HG02852 (cell line): Measurements from ENCODE around the gene ZBTB7C.
"Not testable (repeated sequence)": the region's sequence is repeated elsewhere in the genome, so short reads cannot be mapped to it uniquely, and the experiment has no call there.

Experiments
- ATAC-seq: cut with Tn5 transposase; IDR thresholded peaks from one replicate; pipeline ENCODE4 v1.9.1; 2021; ENCODE audit warnings: mild to moderate bottlenecking, moderate library complexity; ENCODE audit not compliant: unreplicated experiment

ZBTB7C gene

GRCh38 chr18:48303883-48304282 lies 105.3 kb downstream of the ZBTB7C start:
- no peak for ATAC-seq

DNA sequence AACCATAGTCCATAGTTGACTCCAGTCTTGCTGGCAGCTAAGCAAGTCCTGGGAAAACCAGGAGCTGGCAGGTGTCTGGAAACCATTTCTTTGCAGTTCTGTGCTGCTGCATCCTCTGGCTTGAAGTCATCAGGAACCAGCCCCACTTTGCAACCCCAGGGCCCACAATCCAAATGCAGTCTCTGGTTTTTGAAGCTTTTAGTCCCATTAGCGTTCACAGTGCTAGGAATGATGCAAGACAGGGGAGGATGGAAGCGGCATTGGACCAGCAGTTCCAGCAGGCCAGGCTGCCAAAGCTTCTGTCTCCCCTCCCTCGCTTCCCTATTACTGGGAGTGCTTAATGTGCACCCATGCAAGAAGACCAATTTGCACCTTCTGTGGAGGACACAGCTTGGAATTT lies 106.4 kb downstream of the ZBTB7C start:
- ATAC-seq, result no peak

- no peak for ATAC-seq
Observed at GRCh38 chr18:48300463-48300961, 108.7 kb downstream of the ZBTB7C start.

- ATAC-seq, result no peak
Observed at GRCh38 chr18:48297139-48297538, 112.0 kb downstream of the ZBTB7C start.

DNA sequence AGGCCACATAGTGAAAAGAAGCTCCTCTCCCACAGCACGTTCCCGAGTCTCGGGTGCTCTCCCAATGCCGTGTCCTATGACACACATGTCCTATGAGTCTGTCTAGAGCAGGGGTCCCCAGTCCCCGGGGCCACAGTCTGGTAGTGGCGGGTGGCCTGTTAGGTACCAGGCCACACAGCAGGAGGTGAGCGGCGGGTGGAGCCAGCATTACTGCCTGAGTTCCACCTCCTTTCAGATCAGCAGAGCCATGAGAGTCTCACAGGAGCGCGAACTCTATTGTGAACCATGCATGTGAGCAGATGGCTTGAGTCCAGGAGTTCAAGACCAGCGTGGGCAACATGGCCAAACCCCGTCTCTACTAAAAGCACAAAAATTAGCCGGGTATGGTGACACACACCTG lies 112.6 kb downstream of the ZBTB7C start:
- no peak for ATAC-seq

- ATAC-seq, result no peak
Observed at GRCh38 chr18:48295586-48296311, 113.4 kb downstream of the ZBTB7C start.

GRCh38 chr18:48294899-48295585 lies 114.1 kb downstream of the ZBTB7C start:
- no peak for ATAC-seq

DNA sequence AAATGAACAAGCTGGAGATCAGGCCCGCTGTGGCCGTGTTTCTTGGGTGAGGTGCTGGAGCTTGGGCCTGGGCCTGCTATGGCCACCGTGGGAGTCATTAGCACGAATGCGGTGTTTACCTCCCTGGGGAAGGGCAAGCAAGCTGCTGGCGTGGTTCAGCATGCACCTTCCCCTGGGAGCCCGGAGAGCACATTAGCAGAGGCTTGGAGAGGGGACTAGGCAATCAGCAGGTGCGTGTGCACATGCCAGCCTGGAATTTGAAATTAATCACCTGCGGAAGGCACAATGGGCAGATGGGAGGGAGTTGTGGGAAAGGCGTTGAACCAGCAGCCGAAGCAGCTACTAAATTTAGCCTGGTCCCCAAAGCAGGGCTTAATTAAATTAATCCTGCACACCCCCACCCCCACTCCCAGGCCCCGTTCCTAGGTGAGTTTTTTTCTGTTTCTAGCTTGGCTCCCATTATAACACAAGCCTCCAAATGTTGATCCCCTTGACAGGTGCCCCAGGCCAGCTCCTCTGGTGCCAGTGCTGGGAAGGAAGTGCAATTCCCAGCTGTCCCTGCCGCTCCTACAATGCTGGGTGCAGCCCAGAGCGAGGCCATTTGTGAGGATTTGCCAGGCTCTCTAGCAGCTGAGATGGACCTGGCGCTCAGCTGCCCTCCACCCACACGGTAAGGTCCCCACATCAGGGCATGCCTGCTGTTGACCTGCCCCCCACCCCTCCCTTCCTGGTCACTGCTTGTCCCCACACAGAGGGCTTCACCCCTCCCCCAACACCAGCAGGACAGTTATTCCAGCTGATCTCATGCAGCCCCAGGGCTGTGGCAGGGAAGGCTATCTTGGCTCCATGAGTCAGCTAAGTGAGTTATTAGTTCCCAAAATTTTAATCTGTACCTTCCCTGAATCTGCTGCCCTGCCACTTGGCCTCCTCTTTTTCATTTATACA lies 115.0 kb downstream of the ZBTB7C start:
- ATAC-seq, result no peak

- ATAC-seq, result no peak
Observed at GRCh38 chr18:48292782-48293424, 116.3 kb downstream of the ZBTB7C start.

DNA sequence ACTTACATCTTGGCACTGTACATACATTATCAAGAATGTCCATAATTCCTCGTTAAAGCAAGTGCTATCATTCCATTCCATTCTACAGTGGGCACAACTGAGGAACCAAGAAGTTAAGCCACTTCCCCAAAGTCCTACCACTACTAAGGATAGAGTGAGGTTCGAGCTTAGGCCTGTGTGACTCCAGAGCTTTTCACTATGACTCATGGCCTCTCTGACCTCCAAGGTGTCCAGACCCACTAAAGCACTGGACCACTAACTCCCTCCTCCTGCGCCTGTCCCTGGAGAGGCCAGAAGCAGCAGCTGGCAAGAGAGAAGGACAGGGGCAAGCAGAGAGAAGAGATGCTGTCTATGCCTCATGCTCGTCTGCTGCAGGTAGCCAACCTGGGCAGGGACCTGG lies 117.0 kb downstream of the ZBTB7C start:
- no peak for ATAC-seq

- no peak for ATAC-seq
Observed at GRCh38 chr18:48290162-48290926, 118.8 kb downstream of the ZBTB7C start.

DNA sequence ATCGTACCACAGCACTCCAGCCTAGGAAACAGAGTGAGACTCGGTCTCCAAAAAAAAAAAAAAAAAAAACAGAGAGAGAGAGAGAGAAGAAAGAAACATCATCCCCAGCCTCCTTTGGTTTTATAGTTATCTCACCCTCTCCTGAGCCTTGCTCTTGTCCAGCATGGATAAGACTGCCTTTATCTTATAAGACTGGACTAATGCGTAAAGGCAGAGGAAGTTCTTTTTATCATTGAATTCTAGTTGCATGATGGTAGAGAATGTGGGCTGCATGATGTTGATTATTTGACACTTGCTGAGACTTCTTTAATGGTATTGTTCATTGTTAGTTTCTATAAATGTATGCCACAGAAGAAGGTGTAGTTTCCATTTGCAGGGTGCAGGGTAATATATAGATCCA lies 124.4 kb downstream of the ZBTB7C start:
- no peak for ATAC-seq

- ATAC-seq, result not testable (repeated sequence)
Observed at GRCh38 chr18:48284011-48284410, 125.2 kb downstream of the ZBTB7C start.

- not testable (repeated sequence) for ATAC-seq
Observed at GRCh38 chr18:48281460-48281859, 127.7 kb downstream of the ZBTB7C start.

DNA sequence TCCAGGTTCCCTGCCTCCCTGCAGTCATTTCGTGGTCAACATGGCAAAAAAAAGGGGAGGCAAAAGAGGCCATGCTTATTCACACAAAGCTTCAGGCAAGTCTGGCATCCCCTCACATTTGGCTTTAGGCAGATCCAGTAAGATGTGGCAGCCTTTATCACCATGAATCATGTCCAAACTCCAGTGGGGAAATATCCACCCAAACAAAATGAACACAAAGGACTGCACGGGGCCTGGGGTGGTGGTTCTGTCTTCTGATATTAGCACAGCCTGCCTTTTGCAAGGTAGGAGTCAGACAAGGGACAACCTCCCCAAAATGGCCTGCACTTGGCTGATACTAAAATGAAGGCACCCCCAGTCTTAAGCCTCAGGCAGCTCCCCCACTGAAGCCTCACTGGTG lies 129.9 kb downstream of the ZBTB7C start:
- ATAC-seq, result no peak

DNA sequence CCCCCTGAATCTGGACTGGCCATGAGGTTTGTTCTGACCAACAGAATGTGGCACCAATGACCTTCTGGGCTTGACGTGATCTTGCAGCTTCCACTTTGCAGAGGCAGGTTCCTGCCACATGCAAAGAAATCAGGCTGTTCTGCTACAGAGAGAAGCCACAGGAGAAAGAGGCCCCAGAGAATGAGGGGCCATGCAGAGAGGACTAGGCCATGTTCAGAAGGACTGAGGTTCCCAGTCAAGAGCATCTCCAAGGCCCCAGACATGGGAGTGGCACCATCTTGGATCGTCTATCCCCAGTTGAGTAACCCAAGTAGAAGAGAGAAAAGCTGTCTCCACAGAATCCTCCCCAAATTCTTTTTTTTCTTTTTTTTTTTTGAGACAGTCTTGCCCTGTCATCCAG lies 131.1 kb downstream of the ZBTB7C start:
- no peak for ATAC-seq

- ATAC-seq, result no peak
Observed at GRCh38 chr18:48274301-48274700, 134.9 kb downstream of the ZBTB7C start.

DNA sequence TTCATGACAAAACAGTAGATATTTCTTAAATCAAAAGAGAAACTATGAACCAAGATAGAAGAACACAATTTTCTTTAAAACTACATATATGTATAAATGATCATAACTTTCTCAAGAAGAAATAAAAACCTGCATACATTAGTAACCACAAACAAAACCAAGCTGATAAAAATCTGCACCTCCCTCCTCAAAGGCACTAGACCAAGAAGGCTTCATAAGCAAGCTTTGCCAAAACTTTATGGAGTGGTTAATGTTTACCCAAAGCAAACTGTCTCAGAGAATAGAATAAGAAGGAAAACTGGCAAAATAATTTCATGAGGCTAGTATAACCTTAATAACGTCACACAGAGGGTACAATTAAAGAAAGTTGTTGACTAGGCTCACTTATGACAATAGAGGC lies 138.3 kb downstream of the ZBTB7C start:
- no peak for ATAC-seq

DNA sequence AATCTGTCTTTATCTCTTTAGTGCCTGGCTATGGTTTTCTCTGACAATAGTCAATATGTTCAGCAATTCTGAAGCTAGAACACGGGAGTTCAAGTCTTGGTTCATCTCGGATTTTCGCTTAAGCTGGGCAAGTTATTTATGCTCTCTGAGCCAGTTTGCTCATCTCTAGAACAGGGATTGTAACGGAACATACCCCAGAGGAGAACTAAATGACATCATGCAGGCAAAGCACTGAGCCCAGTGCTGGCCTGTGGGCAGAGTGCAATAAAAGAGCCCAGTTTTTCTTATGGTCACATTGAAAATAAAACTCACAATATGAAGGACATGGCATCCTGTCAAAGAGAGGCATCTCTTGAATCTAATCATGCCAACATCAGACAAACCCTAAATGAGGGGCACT lies 143.9 kb downstream of the ZBTB7C start:
- ATAC-seq, result no peak
